ENCODE measurements around the gene OGFR.

Gene OGFR

GRCh38 chr20:62816884-62817873 lies 12.5 kb downstream of the OGFR start, which contains the start of gene COL9A3:
Gene COL9A3, plus strand, starts transcription at chr20:62817050. Its CDS starts 15 bp downstream, at chr20:62817065.
- no peak within 1 kb of the TSS for H3K4me3 ChIP-seq (replicated peaks; ENCODE audit: low read depth, low read length)

GRCh38 chr20:62817975-62818591 lies 13.4 kb downstream of the OGFR start:
- Histone ChIP-seq H3K36me3 (ENCODE audit: control insufficient read depth, insufficient read depth, low read length) (peaks cover 2% of the 10 kb centered on the region), H3K4me3 (replicated peaks; ENCODE audit: low read depth, low read length) (no peak overlapping the region), H3K27me3 (replicated peaks; ENCODE audit: control insufficient read depth, insufficient read depth, low read length) (no peaks in the 10 kb centered on the region; the same call in 1 of the 2 replicates)
- no peak for TF ChIP-seq CTCF (IDR thresholded peaks at IDR 0.05; ENCODE audit: insufficient read depth, low read length, poor library complexity, severe bottlenecking)
- DNase-seq (ENCODE audit: extremely low read depth, insufficient read length), result no peak

More at GRCh38 chr20:62816884-62817873, 12.5 kb downstream of the OGFR start, which contains the start of gene COL9A3:
- no peak for DNase-seq (ENCODE audit: extremely low read depth, insufficient read length)
- peaks cover 4% of the 10 kb centered on the region for H3K36me3 ChIP-seq (ENCODE audit: control insufficient read depth, insufficient read depth, low read length)
- TF ChIP-seq CTCF (IDR thresholded peaks at IDR 0.05; ENCODE audit: insufficient read depth, low read length, poor library complexity, severe bottlenecking), result no peak
- H3K27me3 ChIP-seq (replicated peaks; ENCODE audit: control insufficient read depth, insufficient read depth, low read length), result no peaks in the 10 kb centered on the region; the same call in 1 of the 2 replicates

- DNase-seq (ENCODE audit: extremely low read depth, insufficient read length), result no peak
- TF ChIP-seq CTCF (IDR thresholded peaks at IDR 0.05; ENCODE audit: insufficient read depth, low read length, poor library complexity, severe bottlenecking), result no peak
- Histone ChIP-seq H3K36me3 (ENCODE audit: control insufficient read depth, insufficient read depth, low read length) (peaks cover 2% of the 10 kb centered on the region), H3K4me3 (replicated peaks; ENCODE audit: low read depth, low read length) (no peak overlapping the region), H3K27me3 (replicated peaks; ENCODE audit: control insufficient read depth, insufficient read depth, low read length) (no peaks in the 10 kb centered on the region; the same call in 1 of the 2 replicates)
These were observed 14.2 kb downstream of the OGFR start for GRCh38 chr20:62818592-62819493.

GRCh38 chr20:62819494-62820174 lies 15.0 kb downstream of the OGFR start:
- Histone ChIP-seq H3K36me3 (ENCODE audit: control insufficient read depth, insufficient read depth, low read length) (no peaks in the 10 kb centered on the region), H3K4me3 (replicated peaks; ENCODE audit: low read depth, low read length) (no peak overlapping the region), H3K27me3 (replicated peaks; ENCODE audit: control insufficient read depth, insufficient read depth, low read length) (no peaks in the 10 kb centered on the region; the same call in 1 of the 2 replicates)
- DNase-seq (ENCODE audit: extremely low read depth, insufficient read length), result no peak
- TF ChIP-seq CTCF (IDR thresholded peaks at IDR 0.05; ENCODE audit: insufficient read depth, low read length, poor library complexity, severe bottlenecking), result no peak
